A549 (cell line): Measurements from ENCODE around the gene STARD4. TPM values are rescaled to one million over a fixed set of nuclear protein-coding genes. Genes with fewer than 3 reads are reported as not detected.

Experiments used
- ATAC-seq, 2 experiments: fragments of 200-7000 bp in 1 of 2; fragments of >200 bp in 1 of 2; cut with Nextera tagmentation in 1 of 2; cut with Tn5 transposase in 1 of 2; 3 replicates each; pipeline versions ENCODE4 v1.8.0 to v1.9.1; 2018 to 2020; ENCODE audit warnings: mild to moderate bottlenecking in 1 of 2, moderate library complexity in 1 of 2
- CTCF ChIA-PET: fragments of 300-600 bp; sonication (Branson Sonifier 250); formaldehyde crosslinking; extraction: SDS; loops from one replicate; lab custom pipeline; 2021; ENCODE audit warnings: antibody characterized with exemption, inconsistent platforms; lab: Yijun Ruan, JAX
- POLR2A ChIA-PET: fragments of 350-600 bp; formaldehyde crosslinking; extraction: SDS; loops from one replicate; lab custom pipeline; 2021; ENCODE audit warnings: antibody characterized with exemption, inconsistent platforms; lab: Yijun Ruan, JAX
- DNase-seq, 2 experiments: peaks; one replicate each; pipeline versions ENCODE4 v3.0.0 to v3.0.0-alpha.2; 2011 to 2016; ENCODE audit warnings: low read depth in 1 of 2, low spot score in 1 of 2
- FAIRE-seq: peaks from 2 replicates; lab custom pipeline; 2011; peaks lifted over from hg19 to GRCh38; lab: Jason Lieb, UNC
- H3K27ac ChIP-seq, 2 experiments: fragments of >200 bp; sonication (Bioruptor Twin); formaldehyde crosslinking; 3 replicates each; pipeline ENCODE4 v1.5.1; 2016 to 2017
- H3K4me1 ChIP-seq: fragments of >200 bp; sonication (Bioruptor Twin); formaldehyde crosslinking; 3 replicates; pipeline ENCODE4 v1.6.1; 2016
- H3K4me2 ChIP-seq: fragments of >200 bp; sonication (Bioruptor Twin); formaldehyde crosslinking; 3 replicates; pipeline ENCODE4 v1.6.1; 2016
- H3K4me3 ChIP-seq: fragments of >200 bp; sonication (Bioruptor Twin); formaldehyde crosslinking; 3 replicates; pipeline ENCODE4 v1.5.1; 2016
- H3K9me3 ChIP-seq: fragments of >200 bp; sonication (Bioruptor Twin); formaldehyde crosslinking; 3 replicates; pipeline ENCODE4 v1.6.1; 2016
- CBX8 ChIP-seq: fragments of 200-600 bp; sonication (generic); IDR thresholded peaks from 2 replicates; pipeline ENCODE4 v1.6.1; 2016
- CEBPB ChIP-seq, 2 experiments: fragments of >200 bp in 1 of 2; sonication (Bioruptor Twin) in 1 of 2; formaldehyde crosslinking in 1 of 2; IDR thresholded peaks; 2 replicates each; pipeline ENCODE4 v1.6.1; 2012 to 2016
- CHD2 ChIP-seq: fragments of 150-350 bp; IDR thresholded peaks from 2 replicates; pipeline ENCODE4 v1.6.1; 2014; ENCODE audit warnings: low read length; ENCODE audit not compliant: partially characterized antibody
- EP300 ChIP-seq, 2 experiments: fragments of >200 bp; sonication (Bioruptor Twin); formaldehyde crosslinking; IDR thresholded peaks; 2 replicates in 1 of 2; 3 replicates in 1 of 2; pipeline ENCODE4 v1.6.1; 2016 to 2017
- FOSL2 ChIP-seq, 2 experiments: fragments of 450-650 bp in 1 of 2; fragments of >200 bp in 1 of 2; sonication (Bioruptor Twin) in 1 of 2; formaldehyde crosslinking; IDR thresholded peaks; 2 replicates each; pipeline versions ENCODE4 v1.5.0 to v1.6.1; 2016 to 2020; ENCODE audit warnings: mild to moderate bottlenecking in 1 of 2, moderate library complexity in 1 of 2
- FOXS1 ChIP-seq: fragments of 250-450 bp; sonication (Bioruptor Pico); IDR thresholded peaks from 2 replicates; pipeline ENCODE4 v1.5.0; 2020; ENCODE audit warnings: mild to moderate bottlenecking, moderate library complexity
- GATA3 ChIP-seq: IDR thresholded peaks from 2 replicates; pipeline ENCODE4 v1.6.1; 2012; ENCODE audit warnings: borderline replicate concordance
- JUN ChIP-seq, 2 experiments: fragments of >200 bp; sonication (Bioruptor Twin); formaldehyde crosslinking; IDR thresholded peaks; 2 replicates in 1 of 2; 3 replicates in 1 of 2; pipeline ENCODE4 v1.6.1; 2016 to 2017
- JUNB ChIP-seq: fragments of >200 bp; sonication (Bioruptor Twin); formaldehyde crosslinking; IDR thresholded peaks from 2 replicates; pipeline ENCODE4 v1.6.1; 2016
- KDM5A ChIP-seq: fragments of 200-600 bp; sonication (generic); IDR thresholded peaks from 2 replicates; pipeline ENCODE4 v1.6.1; 2016; ENCODE audit warnings: antibody characterized with exemption, mild to moderate bottlenecking
- MAFK ChIP-seq: fragments of 450-650 bp; IDR thresholded peaks from 2 replicates; pipeline ENCODE4 v1.6.1; 2014; ENCODE audit not compliant: partially characterized antibody
- MYC ChIP-seq: IDR thresholded peaks from 2 replicates; pipeline ENCODE4 v1.6.1; 2012; ENCODE audit warnings: mild to moderate bottlenecking, inconsistent platforms, low read length, improper control_type of control experiment, borderline replicate concordance
- NPAS2 ChIP-seq: fragments of 250-450 bp; sonication (Bioruptor Pico); IDR thresholded peaks from 2 replicates; pipeline ENCODE4 v1.8.0; 2022; ENCODE audit warnings: mild to moderate bottlenecking, moderate library complexity, borderline replicate concordance
- PBX3 ChIP-seq: IDR thresholded peaks from 2 replicates; pipeline ENCODE4 v1.6.1; 2012
- RAD21 ChIP-seq, 2 experiments: fragments of >200 bp in 1 of 2; sonication (Bioruptor Twin) in 1 of 2; formaldehyde crosslinking in 1 of 2; IDR thresholded peaks in 1 of 2; conservative IDR thresholded peaks in 1 of 2; 2 replicates in 1 of 2; 3 replicates in 1 of 2; pipeline ENCODE4 v1.6.1; 2012 to 2018; ENCODE audit warnings: inconsistent platforms in 1 of 2
- RARB ChIP-seq: fragments of 250-450 bp; sonication (Bioruptor Pico); IDR thresholded peaks from 2 replicates; pipeline ENCODE4 v1.8.0; 2021; ENCODE audit warnings: mild to moderate bottlenecking, moderate library complexity
- RCOR1 ChIP-seq: fragments of 150-350 bp; IDR thresholded peaks from 2 replicates; pipeline ENCODE4 v1.6.1; 2014; ENCODE audit warnings: antibody characterized with exemption, low read length, low read depth
- SREBF2 ChIP-seq: fragments of 450-650 bp; IDR thresholded peaks from 2 replicates; pipeline ENCODE4 v1.6.1; 2014; ENCODE audit warnings: mild to moderate bottlenecking, moderate library complexity
- TP53 ChIP-seq: fragments of 250-450 bp; sonication (Bioruptor Pico); IDR thresholded peaks from 2 replicates; pipeline ENCODE4 v1.5.0; 2021; ENCODE audit warnings: mild to moderate bottlenecking, moderate library complexity
- USF2 ChIP-seq: fragments of 450-650 bp; IDR thresholded peaks from 2 replicates; pipeline ENCODE4 v1.6.1; 2014; ENCODE audit warnings: antibody characterized with exemption
- WGBS: methylation state at CpG from one replicate; pipeline ENCODE4 v1.1.6; 2017; ENCODE audit errors: missing lambda C conversion rate; 5-methylcytosine and 5-hydroxymethylcytosine counted together
- polyA plus RNA-seq, 4 experiments: library from polyadenylated mRNA; depleted of rRNA in 3 of 4; stranded (reverse); fragments of >200 nt; fragmentation: RNase III in 1 of 4; extraction: RNeasy Plus Mini Kit Qiagen cat#74134 plus additional on column Dnase treatment in 1 of 4; gene quantifications; 2 replicates in 3 of 4; 3 replicates in 1 of 4; pipeline ENCODE4 v1.2.3, GENCODE V29; 2011 to 2017
- TF ChIP-seq, protein P1 (sequence below): fragments of >200 bp; sonication (Bioruptor Twin); formaldehyde crosslinking; IDR thresholded peaks from 3 replicates; pipeline ENCODE4 v1.6.1; 2016
- TF ChIP-seq, protein P2 (sequence below): fragments of >200 bp; sonication (Bioruptor Twin); formaldehyde crosslinking; IDR thresholded peaks from 2 replicates; pipeline ENCODE4 v1.6.1; 2016

The STARD4 gene
- polyA plus RNA-seq, 2 of the 4 experiments (the other 2 are of a cell fraction), result 14.0 to 15.9 TPM

DNA sequence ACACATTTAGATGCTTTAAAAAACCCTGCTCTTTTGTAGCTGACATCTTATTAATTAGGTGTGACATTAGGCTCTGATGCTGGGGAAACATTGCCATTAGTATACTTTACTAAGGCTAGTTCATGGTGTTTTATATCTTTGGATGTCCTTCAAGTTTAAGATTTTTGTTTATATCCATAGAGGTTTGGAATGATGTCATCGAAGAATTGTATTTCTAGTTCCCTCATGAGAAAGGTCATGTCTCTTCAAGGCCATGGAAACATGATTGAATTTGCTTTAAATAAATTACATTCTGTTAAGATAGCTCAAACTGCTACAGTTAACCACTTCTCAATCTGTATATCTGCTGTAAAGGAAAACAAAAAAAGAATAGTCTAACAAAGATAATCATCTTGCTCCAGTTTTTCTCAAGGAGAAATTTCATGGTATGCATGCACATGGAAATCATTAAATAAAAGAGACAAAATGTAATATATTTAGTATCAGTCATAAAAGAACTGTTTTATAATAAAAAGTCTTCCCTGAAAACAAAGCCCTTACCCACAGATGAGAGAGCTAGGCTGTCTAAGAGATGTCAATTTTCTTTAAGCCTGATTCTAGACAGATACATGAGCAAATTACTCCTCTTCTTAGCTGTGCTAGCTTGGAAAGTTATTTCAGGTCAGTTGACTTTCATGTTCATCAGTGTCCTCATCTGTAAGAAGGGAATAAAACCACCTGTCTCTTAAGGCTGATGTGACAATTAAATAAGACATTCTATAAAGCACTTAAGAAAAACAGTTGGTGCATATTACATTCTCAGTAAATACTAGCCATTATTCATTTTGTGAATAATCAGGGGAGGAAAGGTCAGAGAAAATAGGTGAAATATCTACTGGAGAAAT is 25.0 kb upstream of the STARD4 start:
- no peak overlapping the region for H3K4me2 ChIP-seq
- DNase-seq (no peak), ATAC-seq (no peak), FAIRE-seq (no peak)
- WGBS, result 3% methylated on average over 1 of the region's 1 CpG
- no peaks in the 10 kb centered on the region for H3K4me1 ChIP-seq
- TF ChIP-seq NPAS2 (CRISPR knock-in tag), result no peak
- no peak for TF ChIP-seq CBX8
- no peak for TF ChIP-seq JUNB
- no peak for TF ChIP-seq USF2
- TF ChIP-seq RARB (CRISPR knock-in tag), result no peak
- no peak for TF ChIP-seq CEBPB (IDR thresholded peaks at IDR 0.05)
- TF ChIP-seq GATA3, result no peak
- TF ChIP-seq KDM5A, result no peak
- TF ChIP-seq SREBF2, result no peak
- no peak for TF ChIP-seq MAFK
- no peak for TF ChIP-seq TP53
- TF ChIP-seq, protein P1, sequence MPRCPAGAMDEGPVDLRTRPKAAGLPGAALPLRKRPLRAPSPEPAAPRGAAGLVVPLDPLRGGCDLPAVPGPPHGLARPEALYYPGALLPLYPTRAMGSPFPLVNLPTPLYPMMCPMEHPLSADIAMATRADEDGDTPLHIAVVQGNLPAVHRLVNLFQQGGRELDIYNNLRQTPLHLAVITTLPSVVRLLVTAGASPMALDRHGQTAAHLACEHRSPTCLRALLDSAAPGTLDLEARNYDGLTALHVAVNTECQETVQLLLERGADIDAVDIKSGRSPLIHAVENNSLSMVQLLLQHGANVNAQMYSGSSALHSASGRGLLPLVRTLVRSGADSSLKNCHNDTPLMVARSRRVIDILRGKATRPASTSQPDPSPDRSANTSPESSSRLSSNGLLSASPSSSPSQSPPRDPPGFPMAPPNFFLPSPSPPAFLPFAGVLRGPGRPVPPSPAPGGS, result no peak
- no peak for TF ChIP-seq MYC
- TF ChIP-seq JUN (IDR thresholded peaks at IDR 0.05), result no peak
- no peak for TF ChIP-seq CHD2
- no peak for TF ChIP-seq RAD21 (conservative IDR thresholded peaks at IDR 0.05 in 1 of 2, IDR thresholded peaks at IDR 0.05 in 1 of 2)
- TF ChIP-seq FOXS1, result no peak
- TF ChIP-seq PBX3, result no peak
- POLR2A ChIA-PET, result no interaction called here
- CTCF ChIA-PET, result interaction anchor here (1.7 kb wide), 1 partner anchor 13 kb away, joined by 4 read pairs; no protein-coding TSS in a partner anchor
- H3K4me3 ChIP-seq, result no peak overlapping the region
- H3K9me3 ChIP-seq, result no peaks in the 10 kb centered on the region
- H3K27ac ChIP-seq, result no peak overlapping the region

DNA sequence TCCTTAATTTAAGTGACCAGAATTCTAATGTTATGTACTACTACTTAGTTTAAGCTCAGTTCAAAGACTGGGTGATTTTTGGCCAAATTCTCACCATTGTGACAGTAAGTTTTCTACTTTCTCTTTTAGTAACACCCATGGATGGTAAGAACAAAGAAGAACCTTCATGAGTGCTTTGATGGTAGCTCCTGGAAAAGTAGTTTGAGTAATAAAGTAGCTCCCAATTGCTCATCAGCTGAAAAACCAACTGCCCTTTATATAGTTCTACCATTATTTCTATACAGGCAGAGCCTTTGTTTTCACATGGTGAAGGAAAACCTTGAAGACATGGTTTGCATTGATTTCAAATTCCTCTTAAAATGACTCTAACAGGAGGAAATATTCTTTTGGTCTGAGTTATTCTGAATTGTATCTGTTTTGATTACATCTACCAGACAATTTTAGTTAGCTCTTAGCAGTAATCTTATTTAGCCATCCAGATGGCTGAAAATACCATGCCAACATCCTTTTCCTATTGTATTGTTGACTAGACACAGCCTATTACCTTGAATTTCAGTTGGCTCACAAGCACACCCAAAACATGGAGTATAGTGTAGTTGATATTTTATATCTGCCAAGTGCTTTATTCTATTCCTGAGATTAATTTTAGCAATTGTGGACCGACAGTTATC is 23.7 kb upstream of the STARD4 start:
- POLR2A ChIA-PET, result no interaction called here
- no peak for ATAC-seq
- Histone ChIP-seq H3K4me2 (no peak overlapping the region), H3K27ac (no peak overlapping the region), H3K4me3 (no peak overlapping the region), H3K9me3 (no peaks in the 10 kb centered on the region), H3K4me1 (no peaks in the 10 kb centered on the region)
- no peak for TF ChIP-seq USF2
- no peak for TF ChIP-seq EP300 (IDR thresholded peaks at IDR 0.05)
- TF ChIP-seq, protein P2, sequence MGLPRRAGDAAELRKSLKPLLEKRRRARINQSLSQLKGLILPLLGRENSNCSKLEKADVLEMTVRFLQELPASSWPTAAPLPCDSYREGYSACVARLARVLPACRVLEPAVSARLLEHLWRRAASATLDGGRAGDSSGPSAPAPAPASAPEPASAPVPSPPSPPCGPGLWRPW, result no peak
- TF ChIP-seq FOSL2 (IDR thresholded peaks at IDR 0.05), result no peak
- TF ChIP-seq FOSL2 (CRISPR knock-in tag; IDR thresholded peaks at IDR 0.05), result no peak
- TF ChIP-seq RCOR1, result no peak
- 10% methylated on average over 1 of the region's 1 CpG for WGBS
- DNase-seq, result no peak
- CTCF ChIA-PET, result no interaction called here
- peak; percentile 23 for FAIRE-seq
